Stimulated activated CD8-positive, alpha-beta memory T cell treated with anti-CD3 and anti-CD28 coated beads, Interleukin-15, amount 100 ng/mL, for 1 hour (primary cell): Measurements from ENCODE around the gene SCD5.

Source experiments
- DNase-seq: peaks from one replicate; pipeline ENCODE4 v3.0.0-alpha.2; 2020; ENCODE audit warnings: low read depth

The SCD5 gene

GRCh38 chr4:82588771-82589270 lies 209.8 kb downstream of the SCD5 start:
- DNase-seq, result no peak

- no peak for DNase-seq
Measured at GRCh38 chr4:82587826-82588540, 210.6 kb downstream of the SCD5 start.

GRCh38 chr4:82585690-82586435 lies 212.7 kb downstream of the SCD5 start:
- DNase-seq, result no peak

- DNase-seq, result no peak
Measured at GRCh38 chr4:82584931-82585330, 213.7 kb downstream of the SCD5 start.

GRCh38 chr4:82583897-82584587 lies 214.6 kb downstream of the SCD5 start:
- no peak for DNase-seq

GRCh38 chr4:82579932-82580331 lies 218.7 kb downstream of the SCD5 start:
- DNase-seq, result no peak
